T-helper 2 cell treated with Interferon-gamma antibody and Interleukin-4, amounts not matched to agents 5 μg/mL and 100 μg/mL, for 36 hours (primary cell): ENCODE measurements around the gene MDN1.
A peak's percentile ranks its signal among the peaks of the same experiment; 100 is the strongest.

Source experiments
- DNase-seq: peaks from one replicate; pipeline ENCODE4 v3.0.0; 2021; ENCODE audit warnings: low spot score
- H3K27ac Mint-ChIP-seq: one replicate; pipeline ENCODE4 v1.8.0; 2021; ENCODE audit warnings: mild to moderate bottlenecking, mixed read lengths
- H3K27me3 Mint-ChIP-seq: one replicate; pipeline ENCODE4 v1.8.0; 2021; ENCODE audit warnings: low read depth, mixed read lengths
- H3K36me3 Mint-ChIP-seq: one replicate; pipeline ENCODE4 v1.8.0; 2021; ENCODE audit warnings: low read depth, mixed read lengths
- H3K4me1 Mint-ChIP-seq: one replicate; pipeline ENCODE4 v1.8.0; 2021; ENCODE audit warnings: low read depth, mixed read lengths
- H3K4me3 Mint-ChIP-seq: one replicate; pipeline ENCODE4 v1.8.0; 2022; ENCODE audit warnings: mild to moderate bottlenecking, moderate library complexity, mixed read lengths
- H3K9me3 Mint-ChIP-seq: one replicate; pipeline ENCODE4 v1.8.0; 2021; ENCODE audit warnings: mixed read lengths

MDN1 gene

DNA sequence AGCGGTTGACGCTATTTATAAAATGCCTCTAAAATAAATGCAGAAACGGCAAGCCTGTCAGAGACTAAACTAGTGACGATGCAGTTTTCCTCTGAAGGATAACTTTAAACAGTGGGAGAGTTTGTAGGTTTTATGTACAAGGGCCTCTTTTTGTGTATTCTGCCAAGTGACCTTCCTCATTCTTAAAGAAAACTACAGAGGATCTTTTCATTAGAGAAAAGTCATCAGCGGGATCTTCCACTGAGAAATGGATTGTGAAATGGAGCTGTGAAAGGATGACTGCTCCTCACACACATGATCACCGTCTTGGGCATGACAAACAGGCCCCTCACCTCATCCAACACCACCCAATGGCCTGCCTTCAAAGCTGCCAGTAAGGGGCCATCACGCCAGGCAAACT lies 92.1 kb downstream of the MDN1 start:
- no peak for DNase-seq
- peaks cover 63% of the 10 kb centered on the region for H3K36me3 Mint-ChIP-seq
- no peak overlapping the region for H3K27ac Mint-ChIP-seq
- H3K4me1 Mint-ChIP-seq = no peaks in the 10 kb centered on the region
- H3K27me3 Mint-ChIP-seq = no peaks in the 10 kb centered on the region
- no peak overlapping the region for H3K4me3 Mint-ChIP-seq
- H3K9me3 Mint-ChIP-seq = peaks cover 4% of the 10 kb centered on the region

DNA sequence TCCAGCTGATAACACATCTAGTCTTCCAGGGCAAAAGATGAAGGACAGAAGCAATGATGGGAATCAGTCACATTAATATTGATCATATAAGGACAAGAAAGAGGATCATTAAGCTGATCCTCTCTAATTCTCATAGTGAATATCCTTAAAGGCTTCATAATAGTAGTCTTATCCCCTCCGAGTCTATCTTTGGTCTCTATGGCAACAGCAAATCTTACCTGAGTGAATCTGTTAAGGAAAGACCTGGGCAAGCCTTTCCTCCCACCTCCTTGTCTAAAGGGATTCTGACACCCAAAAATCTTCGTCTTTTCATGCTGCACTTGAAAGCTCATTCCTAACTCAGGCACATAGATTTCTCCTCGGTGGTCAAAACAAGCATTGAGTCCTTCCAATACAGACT lies 94.6 kb downstream of the MDN1 start:
- no peak for DNase-seq
- H3K4me1 Mint-ChIP-seq = no peaks in the 10 kb centered on the region
- no peak overlapping the region for H3K4me3 Mint-ChIP-seq
- no peaks in the 10 kb centered on the region for H3K9me3 Mint-ChIP-seq
- H3K27me3 Mint-ChIP-seq = no peaks in the 10 kb centered on the region
- H3K27ac Mint-ChIP-seq = no peak overlapping the region
- peaks cover 52% of the 10 kb centered on the region for H3K36me3 Mint-ChIP-seq

DNA sequence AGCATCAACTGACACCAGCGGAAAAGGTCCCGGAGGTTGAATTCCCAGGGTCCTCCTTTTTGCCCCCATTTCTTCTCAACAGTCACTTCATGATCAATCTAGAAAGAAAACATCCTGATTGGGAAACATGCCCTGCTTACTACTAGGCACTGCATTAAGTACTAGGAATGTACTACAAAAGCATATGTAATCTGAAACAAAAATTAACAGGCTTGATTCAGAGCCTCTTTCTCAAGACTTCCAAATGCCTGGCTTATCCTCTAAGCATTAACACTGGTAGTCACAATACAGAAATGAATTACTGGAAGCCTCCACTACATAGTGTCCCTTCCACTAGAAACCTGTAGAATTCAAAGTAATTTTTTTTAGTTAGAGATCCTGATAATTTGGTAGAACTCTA lies 96.5 kb downstream of the MDN1 start:
- DNase-seq = no peak
- Mint-ChIP-seq H3K9me3 (no peaks in the 10 kb centered on the region), H3K36me3 (peaks cover 50% of the 10 kb centered on the region), H3K4me1 (no peaks in the 10 kb centered on the region), H3K27ac (no peak overlapping the region), H3K4me3 (no peak overlapping the region), H3K27me3 (no peaks in the 10 kb centered on the region)

DNA sequence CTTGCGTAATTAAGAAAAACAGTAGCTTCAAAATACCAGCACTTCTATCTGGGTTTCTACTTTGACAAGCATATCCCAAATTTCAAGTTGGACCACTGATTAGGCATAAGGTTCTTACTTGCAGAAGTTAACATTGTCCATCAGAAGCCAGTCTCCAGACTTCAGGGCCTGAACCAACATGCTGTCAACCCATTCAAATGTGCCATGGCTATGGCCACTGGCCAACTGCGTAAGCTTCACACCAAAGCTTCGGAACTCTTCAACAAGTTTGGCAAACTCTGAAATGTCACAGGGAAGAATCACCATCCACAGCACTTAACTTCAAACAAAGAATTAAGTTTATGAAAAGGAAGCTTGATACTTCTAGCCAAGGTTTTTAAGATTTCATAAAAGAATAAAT lies 103.1 kb downstream of the MDN1 start:
- Mint-ChIP-seq H3K9me3 (no peaks in the 10 kb centered on the region), H3K27me3 (no peaks in the 10 kb centered on the region), H3K27ac (no peak overlapping the region), H3K4me3 (no peak overlapping the region), H3K4me1 (no peaks in the 10 kb centered on the region), H3K36me3 (peaks cover 45% of the 10 kb centered on the region)
- no peak for DNase-seq

DNA sequence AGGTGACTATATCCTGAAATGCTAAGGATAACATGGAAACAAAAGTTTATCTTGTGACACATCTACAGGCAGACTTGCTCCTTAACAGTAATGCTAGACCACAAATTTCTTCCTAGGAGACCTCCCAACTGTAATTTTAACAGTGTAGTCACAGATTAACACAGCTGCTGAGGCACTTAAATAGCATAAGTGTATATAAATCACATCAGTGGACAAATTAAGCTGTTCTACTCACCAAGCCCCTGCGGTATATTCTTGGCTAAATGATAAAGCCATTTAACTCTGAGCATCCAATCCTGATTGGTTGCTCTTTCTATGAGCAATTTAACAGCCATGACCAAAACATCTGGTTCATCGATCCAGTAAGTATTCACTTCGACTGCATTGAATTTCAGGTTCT lies 107.8 kb downstream of the MDN1 start:
- Mint-ChIP-seq H3K9me3 (no peaks in the 10 kb centered on the region), H3K4me1 (no peaks in the 10 kb centered on the region), H3K36me3 (peaks cover 60% of the 10 kb centered on the region), H3K27ac (no peak overlapping the region), H3K27me3 (no peaks in the 10 kb centered on the region), H3K4me3 (no peak overlapping the region)
- no peak for DNase-seq

DNA sequence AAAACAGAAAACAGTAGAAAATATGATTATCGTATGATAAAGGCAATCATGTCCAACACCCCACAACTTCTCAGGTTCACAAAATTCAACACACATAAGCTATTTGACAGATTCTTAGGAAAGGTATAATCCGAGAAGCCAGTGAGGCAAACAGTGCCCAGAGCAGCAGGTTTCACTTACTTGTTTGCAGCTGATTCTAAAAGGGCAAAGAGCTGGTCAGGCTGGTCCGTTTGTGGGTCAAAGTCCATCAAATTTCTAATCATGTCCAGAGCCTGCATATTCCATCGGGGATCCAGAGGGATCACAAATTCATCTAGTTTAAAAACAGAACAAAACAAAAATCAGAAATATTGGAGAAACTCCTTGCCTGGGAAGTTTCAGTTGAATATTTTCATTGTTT lies 111.3 kb downstream of the MDN1 start:
- no peak for DNase-seq
- no peaks in the 10 kb centered on the region for H3K27me3 Mint-ChIP-seq
- H3K9me3 Mint-ChIP-seq = no peaks in the 10 kb centered on the region
- no peak overlapping the region for H3K27ac Mint-ChIP-seq
- H3K4me3 Mint-ChIP-seq = no peak overlapping the region
- H3K36me3 Mint-ChIP-seq = peaks cover 52% of the 10 kb centered on the region
- H3K4me1 Mint-ChIP-seq = no peaks in the 10 kb centered on the region

DNA sequence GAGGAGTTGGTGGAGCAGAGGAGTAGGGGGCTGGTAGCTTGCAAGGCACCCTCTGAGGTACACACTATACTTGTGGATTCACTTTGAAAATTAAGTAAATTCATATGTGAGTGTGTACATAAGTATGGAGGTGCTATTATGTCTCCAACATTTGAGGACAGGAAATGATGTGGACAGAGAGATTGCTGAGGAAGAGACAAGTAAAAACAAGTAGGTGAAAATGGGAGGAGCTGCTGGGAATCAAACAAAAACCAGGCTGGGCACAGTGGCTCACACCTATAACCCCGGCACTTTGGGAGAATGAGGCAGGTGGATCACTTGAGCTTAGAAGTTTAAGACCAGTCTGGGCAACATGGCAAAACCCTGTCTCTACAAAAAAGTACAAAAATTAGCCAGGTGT lies 111.8 kb downstream of the MDN1 start:
- no peak for DNase-seq
- Mint-ChIP-seq H3K4me1 (no peaks in the 10 kb centered on the region), H3K4me3 (no peak overlapping the region), H3K9me3 (no peaks in the 10 kb centered on the region), H3K36me3 (peaks cover 52% of the 10 kb centered on the region), H3K27ac (no peak overlapping the region), H3K27me3 (no peaks in the 10 kb centered on the region)

DNA sequence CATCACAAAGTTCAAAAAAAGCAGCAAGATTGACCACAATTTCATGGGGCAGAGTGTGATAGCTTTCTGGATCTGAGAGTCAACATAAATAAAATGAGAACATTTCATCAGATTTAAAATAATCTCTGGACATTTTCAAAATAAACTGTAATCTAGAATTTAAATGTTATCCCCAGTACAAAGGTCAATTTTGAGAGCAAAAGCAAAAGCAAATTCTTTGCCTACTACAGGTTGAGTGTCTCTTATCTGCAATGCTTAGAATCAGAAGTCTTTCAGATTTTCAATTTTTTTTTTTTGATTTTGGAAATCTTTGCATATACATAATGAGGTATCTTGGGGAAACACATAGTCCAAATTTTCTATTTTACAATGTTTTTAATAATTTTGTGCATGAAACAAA lies 113.5 kb downstream of the MDN1 start:
- DNase-seq = no peak
- no peaks in the 10 kb centered on the region for H3K4me1 Mint-ChIP-seq
- H3K27me3 Mint-ChIP-seq = no peaks in the 10 kb centered on the region
- no peak overlapping the region for H3K27ac Mint-ChIP-seq
- H3K9me3 Mint-ChIP-seq = no peaks in the 10 kb centered on the region
- no peak overlapping the region for H3K4me3 Mint-ChIP-seq
- peaks cover 45% of the 10 kb centered on the region for H3K36me3 Mint-ChIP-seq

DNA sequence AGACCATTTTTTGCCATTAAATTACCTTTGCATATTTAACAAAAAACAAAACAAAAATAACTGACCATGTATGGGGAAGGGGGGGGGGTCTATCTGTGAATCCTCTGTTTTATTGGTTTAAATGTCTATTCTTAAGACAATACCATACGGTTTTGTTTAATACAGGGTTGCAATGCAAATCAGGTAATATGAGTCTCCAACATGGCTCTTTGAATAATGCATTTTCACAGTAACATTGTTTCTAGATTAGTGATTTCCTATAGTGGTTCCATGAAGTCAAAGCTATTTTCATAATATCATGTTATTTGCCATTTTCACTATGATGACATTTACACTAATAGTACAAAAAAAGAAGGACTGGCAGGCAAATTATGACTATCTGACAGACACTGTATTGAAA lies 116.3 kb downstream of the MDN1 start:
- no peak for DNase-seq
- Mint-ChIP-seq H3K27ac (no peak overlapping the region), H3K4me1 (no peaks in the 10 kb centered on the region), H3K4me3 (no peak overlapping the region), H3K36me3 (peaks cover 49% of the 10 kb centered on the region), H3K27me3 (no peaks in the 10 kb centered on the region), H3K9me3 (no peaks in the 10 kb centered on the region)

DNA sequence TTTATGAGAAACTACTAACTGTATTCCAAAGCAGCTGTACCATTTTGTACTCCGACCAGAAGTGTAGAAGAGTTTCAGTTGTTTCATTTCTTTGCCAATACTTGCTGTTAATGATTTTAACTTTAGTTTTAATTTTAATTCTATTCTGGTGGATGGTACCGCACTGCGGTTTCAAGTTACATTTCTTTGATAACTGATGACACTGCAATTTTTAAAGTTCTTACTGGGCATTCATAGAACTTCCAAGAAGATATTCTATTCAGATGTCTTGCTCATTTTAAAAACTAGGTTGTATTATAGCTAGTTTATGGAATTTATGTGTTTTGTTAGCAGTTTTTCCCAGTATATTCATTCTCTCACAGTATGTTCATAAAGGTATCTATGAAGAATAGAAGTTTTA lies 117.2 kb downstream of the MDN1 start:
- Mint-ChIP-seq H3K4me3 (no peak overlapping the region), H3K4me1 (no peaks in the 10 kb centered on the region), H3K27me3 (no peaks in the 10 kb centered on the region), H3K9me3 (no peaks in the 10 kb centered on the region), H3K27ac (no peak overlapping the region), H3K36me3 (peaks cover 45% of the 10 kb centered on the region)
- no peak for DNase-seq

DNA sequence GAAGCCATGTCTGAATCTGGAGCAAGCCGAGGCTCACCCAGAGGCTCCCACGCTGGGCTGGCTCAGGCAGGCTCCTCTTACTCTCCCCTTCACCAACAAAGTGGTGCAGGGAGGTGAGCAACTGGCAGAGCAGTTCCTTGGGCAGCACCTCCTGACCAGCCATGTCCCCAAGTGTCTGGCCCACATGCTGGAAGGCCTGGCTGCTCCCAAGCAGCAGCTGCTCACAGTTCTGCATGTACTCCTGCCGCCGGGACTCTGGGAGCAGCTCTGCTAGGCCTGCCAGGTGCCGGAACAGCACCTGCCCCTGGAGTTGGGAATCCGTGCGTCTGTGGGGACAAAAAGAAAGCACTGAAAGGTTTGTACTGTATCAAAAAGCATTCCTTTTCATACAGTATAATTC lies 123.9 kb downstream of the MDN1 start:
- H3K27me3 Mint-ChIP-seq = no peaks in the 10 kb centered on the region
- H3K27ac Mint-ChIP-seq = no peak overlapping the region
- H3K9me3 Mint-ChIP-seq = no peaks in the 10 kb centered on the region
- H3K4me1 Mint-ChIP-seq = peaks cover 8% of the 10 kb centered on the region
- H3K4me3 Mint-ChIP-seq = no peak overlapping the region
- no peak for DNase-seq
- peaks cover 52% of the 10 kb centered on the region for H3K36me3 Mint-ChIP-seq

DNA sequence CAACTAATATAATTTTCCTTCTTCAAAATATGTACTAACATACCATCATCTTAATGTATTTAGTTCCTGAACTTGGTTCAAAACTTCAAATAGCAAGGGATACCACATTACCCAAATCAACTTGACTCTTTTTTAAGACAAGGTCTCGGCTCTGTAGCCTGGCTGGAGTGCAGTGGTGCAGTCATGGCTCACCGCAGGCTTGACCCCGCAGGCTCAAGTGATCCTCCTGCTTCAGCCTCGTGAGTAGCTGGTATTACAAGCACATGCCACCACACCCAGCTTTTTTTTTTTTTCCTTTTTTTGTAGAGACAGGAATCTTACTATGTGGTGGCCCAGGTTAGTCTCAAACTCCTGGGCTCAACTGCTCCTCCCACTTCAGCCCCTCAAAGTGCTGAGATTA lies 125.2 kb downstream of the MDN1 start:
- Mint-ChIP-seq H3K4me1 (peaks cover 10% of the 10 kb centered on the region), H3K4me3 (no peak overlapping the region), H3K27me3 (no peaks in the 10 kb centered on the region), H3K27ac (no peak overlapping the region), H3K9me3 (no peaks in the 10 kb centered on the region), H3K36me3 (peaks cover 50% of the 10 kb centered on the region)
- DNase-seq = no peak

DNA sequence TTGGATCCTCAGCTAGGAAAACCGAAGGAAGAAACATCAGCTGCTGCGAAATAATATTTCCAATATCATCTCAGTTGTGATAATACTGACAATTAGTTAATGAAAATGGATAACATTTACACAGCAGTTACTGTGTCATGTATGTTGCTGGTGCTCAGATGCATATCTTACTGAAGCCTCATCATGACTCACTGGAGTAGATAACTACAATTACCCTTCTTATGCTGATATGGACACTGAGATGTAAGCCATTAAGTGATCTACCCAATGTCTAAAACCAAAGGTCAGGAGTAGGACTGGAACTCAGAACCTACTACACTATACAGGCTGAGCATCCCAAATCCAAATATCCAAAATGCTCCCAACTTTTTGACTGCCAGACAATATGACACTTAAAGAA lies 126.4 kb downstream of the MDN1 start:
- peaks cover 45% of the 10 kb centered on the region for H3K36me3 Mint-ChIP-seq
- no peak overlapping the region for H3K27ac Mint-ChIP-seq
- H3K4me1 Mint-ChIP-seq = peaks cover 10% of the 10 kb centered on the region
- no peaks in the 10 kb centered on the region for H3K9me3 Mint-ChIP-seq
- H3K27me3 Mint-ChIP-seq = no peaks in the 10 kb centered on the region
- no peak overlapping the region for H3K4me3 Mint-ChIP-seq
- no peak for DNase-seq

DNA sequence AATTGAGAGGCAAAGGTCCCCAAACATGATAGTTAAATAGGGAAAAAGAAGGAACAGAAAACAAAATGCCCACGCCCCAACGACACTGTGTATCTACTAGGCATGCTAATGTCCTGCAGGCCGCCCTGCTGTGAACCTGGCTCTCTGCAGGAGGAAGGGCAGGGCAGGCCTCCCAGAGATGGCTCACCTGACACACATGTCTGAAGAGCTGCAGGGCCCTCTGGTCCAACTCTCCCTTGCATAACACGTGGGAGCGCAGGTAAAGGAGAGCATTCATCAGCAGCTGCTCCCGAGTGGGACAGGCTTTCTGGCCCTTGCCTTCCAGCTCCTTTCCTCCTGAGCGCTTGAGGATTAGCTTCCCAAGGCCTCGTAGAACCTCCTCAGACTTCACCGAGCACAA lies 127.3 kb downstream of the MDN1 start:
- Mint-ChIP-seq H3K9me3 (no peaks in the 10 kb centered on the region), H3K36me3 (peaks cover 50% of the 10 kb centered on the region), H3K27ac (no peak overlapping the region), H3K4me1 (peaks cover 10% of the 10 kb centered on the region), H3K27me3 (no peaks in the 10 kb centered on the region), H3K4me3 (no peak overlapping the region)
- DNase-seq = no peak

DNA sequence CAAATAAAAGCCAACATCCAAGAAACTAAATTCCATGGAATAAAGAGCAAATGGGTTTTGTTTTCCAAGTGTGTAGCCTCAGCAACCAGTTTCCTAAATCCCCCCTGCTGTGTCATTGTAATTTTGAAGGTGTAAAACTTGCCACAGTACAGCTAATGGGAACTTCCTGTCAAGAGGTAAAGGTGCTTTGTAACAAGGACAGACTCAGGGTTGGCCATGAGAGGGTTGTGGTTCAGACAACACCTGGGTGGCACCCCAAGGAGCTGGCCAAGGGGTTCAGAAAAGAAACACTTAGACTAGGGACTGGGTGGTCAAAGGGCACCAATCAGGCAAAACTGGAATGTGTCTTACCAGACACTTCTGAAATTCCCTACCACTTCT lies 128.7 kb downstream of the MDN1 start:
- H3K4me3 Mint-ChIP-seq = no peak overlapping the region
- H3K4me1 Mint-ChIP-seq = peaks cover 10% of the 10 kb centered on the region
- H3K36me3 Mint-ChIP-seq = peaks cover 51% of the 10 kb centered on the region
- no peak overlapping the region for H3K27ac Mint-ChIP-seq
- no peak for DNase-seq
- no peaks in the 10 kb centered on the region for H3K9me3 Mint-ChIP-seq
- H3K27me3 Mint-ChIP-seq = no peaks in the 10 kb centered on the region

DNA sequence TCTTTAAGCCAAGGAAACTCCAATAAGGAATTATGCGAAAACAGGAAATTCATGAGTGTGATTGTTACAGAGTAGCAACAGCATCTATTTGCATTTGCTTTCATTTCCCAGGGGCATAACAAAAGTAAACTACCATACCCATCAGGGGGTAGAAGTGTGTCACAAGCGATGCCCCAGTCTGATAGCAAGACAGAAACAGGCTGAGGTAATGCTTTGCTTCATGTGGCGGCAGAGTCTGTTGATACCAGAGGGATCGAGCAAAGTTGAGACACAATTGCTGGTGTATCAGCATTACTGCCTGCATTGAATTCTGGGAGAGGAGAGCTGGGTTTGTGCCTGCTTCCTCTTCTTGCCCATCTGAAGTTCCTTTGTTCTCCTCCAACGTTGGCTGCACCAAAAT lies 129.9 kb downstream of the MDN1 start:
- peaks cover 54% of the 10 kb centered on the region for H3K36me3 Mint-ChIP-seq

More for the DNA sequence above, 129.9 kb downstream of the MDN1 start:
- no peak for DNase-seq
- Mint-ChIP-seq H3K27me3 (no peaks in the 10 kb centered on the region), H3K4me1 (peaks cover 10% of the 10 kb centered on the region), H3K4me3 (no peak overlapping the region), H3K27ac (peak overlapping the region; percentile 8), H3K9me3 (no peaks in the 10 kb centered on the region)
